ENCODE data around the gene AQP7. TPM values are rescaled to one million over a fixed set of nuclear protein-coding genes. Genes with fewer than 3 reads are reported as not detected.
"Not testable (repeated sequence)": the region's sequence is repeated elsewhere in the genome, so short reads cannot be mapped to it uniquely, and the experiment has no call there.

Gene AQP7
- polyA plus RNA-seq (ENCODE audit: insufficient read length in 3 of 3) = 10 to 100 TPM; 19.9 to 42.7 (median 23.6) TPM
- long read RNA-seq, donor 1 = 0 reads
- long read RNA-seq, donor 2, partial matches to known transcripts = 0 of 2 reads
- long read RNA-seq, donor 2, other reads (novel, unspliced or antisense) = 0 of 2 reads
- long read RNA-seq, donor 3, partial matches to known transcripts = 0 of 3 reads
- long read RNA-seq, donor 3, other reads (novel, unspliced or antisense) = 0 of 3 reads
- long read RNA-seq, donor 4, partial matches to known transcripts = 0 of 3 reads
- long read RNA-seq, donor 4, other reads (novel, unspliced or antisense) = 0 of 3 reads
- long read RNA-seq, donor 5 = 0 reads
- long read RNA-seq, donor 6, partial matches to known transcripts = 0 of 2 reads
- long read RNA-seq, donor 6, other reads (novel, unspliced or antisense) = 0 of 2 reads
- long read RNA-seq, donor 7, partial matches to known transcripts = 0 of 5 reads
- long read RNA-seq, donor 7, other reads (novel, unspliced or antisense) = 0 of 5 reads
- long read RNA-seq, donor 8, partial matches to known transcripts = 5 of 11 reads
- long read RNA-seq, donor 8, other reads (novel, unspliced or antisense) = 0 of 11 reads
- long read RNA-seq, donor 9, partial matches to known transcripts = 0 of 2 reads
- long read RNA-seq, donor 9, other reads (novel, unspliced or antisense) = 0 of 2 reads
- long read RNA-seq, donor 10, partial matches to known transcripts = 0 of 2 reads
- long read RNA-seq, donor 10, other reads (novel, unspliced or antisense) = 0 of 2 reads
- long read RNA-seq, donor 11, partial matches to known transcripts = 0 of 2 reads
- long read RNA-seq, donor 11, other reads (novel, unspliced or antisense) = 0 of 2 reads
- long read RNA-seq, donor 12, partial matches to known transcripts = 0 of 1 reads
- long read RNA-seq, donor 12, other reads (novel, unspliced or antisense) = 0 of 1 reads
- long read RNA-seq, donor 13 = 0 reads
- long read RNA-seq, donor 14, partial matches to known transcripts = 0 of 1 reads
- long read RNA-seq, donor 14, other reads (novel, unspliced or antisense) = 0 of 1 reads
- long read RNA-seq, donor 15, partial matches to known transcripts = 0 of 1 reads
- long read RNA-seq, donor 15, other reads (novel, unspliced or antisense) = 0 of 1 reads
- long read RNA-seq, donor 16, transcript AQP7-205 (6 exons, 2,879 nt) = major isoform, 5 of 14 reads
- long read RNA-seq, donor 16, partial matches to known transcripts = 5 of 14 reads
- long read RNA-seq, donor 16, other reads (novel, unspliced or antisense) = 0 of 14 reads

DNA sequence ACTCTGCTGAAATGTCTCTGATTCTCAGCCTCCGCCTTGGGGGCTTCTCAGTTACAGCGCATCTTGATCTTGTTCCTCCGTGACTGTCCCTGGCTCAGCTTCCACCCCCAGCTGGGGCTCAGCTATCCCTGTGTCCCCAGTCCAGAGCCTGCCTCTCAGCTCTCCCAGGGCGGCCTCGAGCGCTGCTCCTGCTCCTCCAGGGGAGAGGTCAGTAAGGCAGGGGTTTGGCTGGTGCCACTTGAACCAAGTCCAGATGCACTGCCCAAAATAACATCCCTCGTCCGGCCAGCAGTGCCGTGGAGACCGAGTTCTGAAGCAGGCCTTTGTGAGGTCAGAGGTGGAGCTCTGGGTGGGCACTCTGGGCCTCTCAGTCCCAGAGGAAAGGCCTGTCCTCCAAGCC, at the start of gene AQP7:
AQP7 (minus strand) TSS at position 198 of the 400 bp plus-strand sequence. CDS start 1,306 bp downstream, outside the sequence.
- DNase-seq (ENCODE audit: extremely low read depth in 1 of 11, low read depth in 9 of 11, low spot score in 4 of 11) = not testable (repeated sequence)

DNA sequence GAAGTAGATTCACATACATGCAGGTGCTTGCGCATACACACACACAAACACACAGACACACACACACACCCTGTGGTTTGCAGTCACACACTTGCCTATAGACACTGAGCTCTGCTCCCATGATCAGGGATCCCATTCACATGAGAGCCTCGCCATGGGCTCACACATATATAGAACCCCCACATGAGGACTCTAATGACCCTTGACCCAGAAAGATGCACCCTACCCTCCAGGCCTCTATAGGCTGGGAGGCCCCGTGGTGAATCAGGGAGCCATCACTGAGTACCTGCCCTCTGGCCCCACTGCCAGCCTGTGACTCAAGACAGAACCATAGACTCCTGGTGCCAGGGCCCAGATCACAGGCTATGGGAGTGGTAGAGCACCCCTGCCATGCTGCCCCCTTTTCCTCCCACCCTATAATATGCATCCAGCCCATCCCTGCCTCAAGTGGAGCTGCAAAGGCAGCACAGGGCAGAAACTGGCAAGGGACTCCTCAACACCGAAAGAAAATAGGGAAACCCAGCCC, 48.3 kb upstream of the AQP7 start:
- DNase-seq (ENCODE audit: extremely low read depth in 1 of 11, low read depth in 9 of 11, low spot score in 4 of 11) = no peak

DNA sequence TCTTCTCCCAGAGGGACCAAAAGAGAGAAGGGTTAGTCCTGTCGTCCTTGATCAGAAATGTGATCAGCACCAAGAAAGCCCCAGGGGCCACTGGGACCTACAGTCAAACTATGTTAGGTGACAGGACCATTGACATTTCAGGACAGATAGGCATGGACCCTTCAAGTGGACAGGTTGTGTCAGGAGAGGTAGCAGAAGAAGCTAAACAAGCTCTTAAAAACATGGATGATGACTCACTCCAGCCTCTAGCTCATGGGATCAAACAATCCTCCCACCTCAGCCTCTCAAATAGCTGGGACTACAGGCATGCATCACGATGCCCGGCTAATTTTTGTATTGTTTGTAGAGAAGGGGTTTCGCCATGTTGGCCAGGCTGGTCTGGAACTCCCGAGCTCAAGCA, 47.3 kb upstream of the AQP7 start:
- DNase-seq (ENCODE audit: extremely low read depth in 1 of 11, low read depth in 9 of 11, low spot score in 4 of 11) = no peak

GRCh38 chr9:33447799-33448553, 45.6 kb upstream of the AQP7 start:
- no peak for DNase-seq (ENCODE audit: extremely low read depth in 1 of 11, low read depth in 9 of 11, low spot score in 4 of 11)

DNA sequence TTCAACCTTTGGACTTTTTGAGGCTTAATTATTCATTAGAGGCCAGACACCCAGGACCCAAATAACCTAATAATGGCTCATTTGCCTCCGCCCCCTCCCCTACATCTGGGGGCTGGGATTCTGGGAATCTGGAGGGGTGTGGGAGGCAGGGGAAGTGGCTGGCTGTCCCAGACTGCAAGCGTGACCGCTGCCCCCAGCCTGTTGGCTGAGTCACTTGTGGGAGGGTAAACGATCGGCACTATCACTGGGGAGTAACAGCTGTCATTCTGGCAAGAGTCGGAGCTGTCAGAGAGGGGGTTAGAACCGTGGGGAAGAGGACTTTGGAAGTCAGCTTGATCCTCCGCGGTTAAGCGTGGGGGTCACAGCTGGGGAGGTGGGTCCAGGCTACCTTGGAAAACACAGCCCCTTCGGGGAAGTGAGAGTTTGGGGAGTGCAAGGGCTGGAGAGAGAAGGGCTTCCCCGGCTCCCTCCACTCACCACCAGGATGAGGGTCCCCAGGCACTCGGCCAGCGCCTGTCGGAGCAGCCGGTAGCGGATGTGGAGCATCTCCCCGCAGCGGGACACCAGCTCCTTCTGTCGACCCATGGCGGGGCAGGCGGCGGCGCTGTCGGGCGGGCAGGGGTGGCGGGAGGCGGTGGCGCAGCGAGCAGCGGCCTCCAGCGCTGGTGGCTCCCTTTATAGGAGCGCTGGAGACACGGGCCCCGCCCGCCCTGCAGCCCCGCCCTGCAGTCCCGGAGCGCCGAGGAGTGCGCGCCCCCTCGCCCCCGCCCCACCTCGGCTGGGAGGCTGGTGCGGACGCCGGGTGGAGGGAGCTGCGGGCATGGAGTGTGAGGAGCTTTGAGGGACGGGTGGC, 44.8 kb upstream of the AQP7 start, which contains the start of gene AQP3:
AQP3 (minus strand) TSS at position 648 of the 853 bp plus-strand sequence; CDS start at position 585, 63 bp downstream.
- DNase-seq (ENCODE audit: extremely low read depth in 1 of 11, low read depth in 9 of 11, low spot score in 4 of 11) = peak in 6 of 11 donors; percentile 36 to 65 (median 46)

DNA sequence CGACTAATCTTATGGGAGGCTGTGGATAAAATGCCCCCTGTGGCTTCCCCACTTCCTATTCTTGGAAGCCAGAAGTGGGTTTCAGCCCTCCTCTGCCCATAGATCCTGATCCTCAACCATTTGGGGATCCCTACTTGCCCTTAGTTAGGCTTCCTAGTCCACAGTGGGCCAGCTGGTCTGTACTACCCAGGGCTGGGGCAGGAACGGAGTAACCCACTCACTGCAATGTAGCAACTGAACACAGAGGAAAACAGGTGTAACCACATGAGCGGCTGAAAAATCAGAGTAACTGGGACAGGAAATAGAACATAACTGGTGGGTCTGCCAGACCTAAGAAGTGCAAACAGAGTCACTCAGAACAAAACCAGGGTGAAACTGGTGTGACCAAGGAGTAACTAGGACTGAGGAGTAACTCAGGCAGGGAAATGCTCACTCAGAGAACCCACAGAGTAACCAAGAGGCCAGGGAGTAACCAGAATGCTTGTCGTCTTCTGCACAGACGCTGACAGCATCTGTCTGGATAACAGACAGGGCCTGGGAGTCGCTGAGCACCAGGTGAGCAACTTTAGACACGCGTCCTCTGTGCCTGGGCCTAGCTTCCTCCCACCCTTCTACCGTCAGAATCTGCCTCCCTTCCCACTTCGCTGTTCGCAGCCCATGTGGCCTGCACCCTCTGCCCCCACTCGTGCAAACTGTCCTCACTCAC, 44.0 kb upstream of the AQP7 start:
- DNase-seq (ENCODE audit: extremely low read depth in 1 of 11, low read depth in 9 of 11, low spot score in 4 of 11) = peak in 1 of 11 donors; percentile 17

DNA sequence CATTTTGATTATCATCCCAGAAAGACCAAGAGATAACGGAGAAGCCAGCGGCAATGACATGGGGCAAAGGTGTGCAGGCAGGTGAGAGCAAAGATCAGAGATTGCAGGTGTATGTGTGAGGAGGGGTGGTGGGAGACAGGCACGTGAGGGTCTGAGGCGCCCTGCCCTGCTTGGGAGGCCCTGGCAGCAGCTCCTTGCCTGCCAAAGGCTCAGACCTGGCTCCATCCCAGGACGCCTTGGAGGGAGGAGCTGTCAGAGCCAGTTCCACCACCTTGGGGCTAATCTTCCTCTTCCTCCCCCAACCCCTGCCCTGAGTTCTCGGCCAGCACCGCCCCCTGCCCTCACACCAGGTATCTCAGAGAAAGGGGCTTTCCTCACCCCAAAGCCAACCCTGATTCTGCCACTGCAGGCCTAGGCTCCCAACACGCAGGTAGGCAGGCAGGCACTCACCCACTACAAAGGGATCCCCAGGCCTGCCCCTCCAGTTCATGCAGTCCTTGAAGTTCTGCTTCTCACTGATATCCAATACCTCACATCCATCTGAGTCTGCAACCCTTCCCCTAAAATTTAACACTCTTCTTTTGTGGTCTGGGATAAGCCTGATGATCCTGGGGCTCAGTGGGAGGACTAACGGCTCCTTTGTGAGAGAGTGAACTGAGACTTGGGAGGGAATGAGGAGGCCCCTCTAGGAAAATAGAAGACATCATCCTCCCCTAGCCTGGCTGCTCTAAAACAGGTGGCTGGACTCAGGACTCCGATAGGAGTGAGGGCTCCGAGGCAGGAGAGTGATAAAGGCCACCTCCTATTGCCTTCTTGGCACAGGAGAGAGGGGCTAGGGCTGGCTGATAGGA, 43.2 kb upstream of the AQP7 start:
- no peak for DNase-seq (ENCODE audit: extremely low read depth in 1 of 11, low read depth in 9 of 11, low spot score in 4 of 11)

- no peak for DNase-seq (ENCODE audit: extremely low read depth in 1 of 11, low read depth in 9 of 11, low spot score in 4 of 11)
Observed at GRCh38 chr9:33443464-33444154, 41.2 kb upstream of the AQP7 start.

DNA sequence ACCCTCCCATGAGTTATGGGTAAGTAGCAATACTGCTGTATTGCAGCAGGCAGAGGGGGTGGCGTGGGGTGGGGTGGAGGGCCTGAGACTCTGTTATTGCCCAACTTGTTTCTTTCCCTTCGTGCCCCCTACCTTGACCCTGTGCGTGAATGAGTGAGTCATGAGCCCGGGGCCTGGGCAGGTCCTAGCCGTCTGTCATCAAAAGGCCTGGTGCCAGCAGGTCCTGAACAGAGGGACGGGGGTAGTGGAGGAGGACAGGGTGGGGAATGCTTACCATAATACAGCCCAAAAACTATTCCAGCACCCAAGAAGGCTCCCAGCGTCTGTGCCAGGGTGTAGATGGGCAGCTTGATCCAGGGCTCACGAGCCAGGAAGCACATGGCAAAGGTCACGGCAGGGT, 40.7 kb upstream of the AQP7 start:
- DNase-seq (ENCODE audit: extremely low read depth in 1 of 11, low read depth in 9 of 11, low spot score in 4 of 11) = no peak

DNA sequence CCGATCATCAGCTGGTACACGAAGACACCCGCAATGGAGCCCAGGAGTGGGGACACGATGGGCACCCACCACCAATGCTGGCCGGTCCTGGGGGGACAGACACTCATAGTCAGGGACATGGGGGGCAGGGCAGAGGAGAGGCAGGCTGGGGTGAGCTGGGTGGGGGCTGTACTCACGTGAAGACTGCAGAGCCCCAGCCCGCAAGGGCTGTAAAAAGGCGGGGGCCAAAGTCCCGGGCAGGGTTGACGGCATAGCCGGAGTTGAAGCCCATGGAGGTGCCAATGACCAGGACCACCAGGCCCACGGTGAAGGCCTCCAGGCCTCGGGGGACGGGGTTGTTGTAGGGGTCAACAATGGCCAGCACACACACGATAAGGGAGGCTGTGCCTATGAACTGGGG, 39.8 kb upstream of the AQP7 start:
- DNase-seq (ENCODE audit: extremely low read depth in 1 of 11, low read depth in 9 of 11, low spot score in 4 of 11) = no peak

- DNase-seq (ENCODE audit: extremely low read depth in 1 of 11, low read depth in 9 of 11, low spot score in 4 of 11) = no peak
Observed at GRCh38 chr9:33440609-33441008, 38.2 kb upstream of the AQP7 start.

DNA sequence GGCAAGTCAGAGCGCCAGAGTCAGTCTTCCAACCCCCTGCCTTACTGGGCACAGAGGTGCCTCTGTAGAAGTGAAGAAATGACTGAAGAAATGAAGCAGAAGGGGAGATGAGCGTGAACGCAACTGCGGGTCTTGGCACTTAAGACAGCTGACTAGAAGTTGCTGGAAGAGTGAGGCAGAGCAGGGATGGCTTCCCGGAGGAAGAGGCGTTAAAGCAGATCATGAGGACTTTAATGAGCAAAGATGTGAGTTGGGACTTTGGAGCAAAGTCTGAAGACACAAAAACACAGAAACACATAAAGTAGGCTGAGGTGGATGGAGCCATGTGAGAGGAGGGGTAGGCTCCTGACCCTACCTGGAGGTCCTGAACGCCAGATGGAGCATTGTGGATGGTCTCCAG, 37.8 kb upstream of the AQP7 start:
- no peak for DNase-seq (ENCODE audit: extremely low read depth in 1 of 11, low read depth in 9 of 11, low spot score in 4 of 11)

GRCh38 chr9:33439731-33440130, 37.4 kb upstream of the AQP7 start:
- no peak for DNase-seq (ENCODE audit: extremely low read depth in 1 of 11, low read depth in 9 of 11, low spot score in 4 of 11)

- DNase-seq (ENCODE audit: extremely low read depth in 1 of 11, low read depth in 9 of 11, low spot score in 4 of 11) = no peak
Observed at GRCh38 chr9:33438926-33439680, 36.7 kb upstream of the AQP7 start.

GRCh38 chr9:33437898-33438297, 35.5 kb upstream of the AQP7 start:
- no peak for DNase-seq (ENCODE audit: extremely low read depth in 1 of 11, low read depth in 9 of 11, low spot score in 4 of 11)
